H1 (cell line): ENCODE data around the gene GPC6. TPM values are rescaled to one million over a fixed set of nuclear protein-coding genes. Genes with fewer than 3 reads are reported as not detected.

Experiments
- CTCF ChIA-PET: fragments of 300-600 bp; sonication (Branson Sonifier 250); formaldehyde crosslinking; loops from one replicate; lab custom pipeline; 2021; ENCODE audit not compliant: partially characterized antibody; lab: Charles Lee
- POLR2A ChIA-PET: fragments of 300-600 bp; sonication (Branson Sonifier 250); formaldehyde crosslinking; loops from one replicate; lab custom pipeline; 2021; ENCODE audit warnings: inconsistent platforms; ENCODE audit not compliant: partially characterized antibody; lab: Charles Lee
- DNase-seq, 2 experiments: peaks; one replicate each; pipeline versions ENCODE4 v3.0.0 to v3.0.0-alpha.2; 2010 to 2022; ENCODE audit warnings: low spot score in 2 of 2, low read depth in 1 of 2, mixed read lengths in 1 of 2
- FAIRE-seq: peaks from 2 replicates; lab custom pipeline; 2011; peaks lifted over from hg19 to GRCh38; lab: Jason Lieb, UNC
- H2AFZ ChIP-seq: 2 replicates; pipeline ENCODE4 v1.8.1; 2012; ENCODE audit warnings: low read length, inconsistent platforms
- H2AK5ac ChIP-seq: 2 replicates; pipeline ENCODE4 v1.6.1; 2013; ENCODE audit warnings: low read depth, low read length
- H2BK120ac ChIP-seq: replicated peaks from 2 replicates; pipeline ENCODE3; 2013; ENCODE audit warnings: low read depth, low read length, inconsistent platforms
- H2BK12ac ChIP-seq: 2 replicates; pipeline ENCODE4 v1.6.1; 2013; ENCODE audit warnings: low read depth, low read length
- H2BK15ac ChIP-seq: 2 replicates; pipeline ENCODE4 v1.6.1; 2013; ENCODE audit warnings: low read length
- H2BK20ac ChIP-seq: 2 replicates; pipeline ENCODE4 v1.6.1; 2013; ENCODE audit warnings: low read length
- H2BK5ac ChIP-seq: 2 replicates; pipeline ENCODE4 v1.6.1; 2013; ENCODE audit warnings: low read depth, low read length
- H3K14ac ChIP-seq: 2 replicates; pipeline ENCODE4 v1.6.1; 2013; ENCODE audit warnings: inconsistent platforms; ENCODE audit not compliant: insufficient read length
- H3K18ac ChIP-seq: 2 replicates; pipeline ENCODE4 v1.6.1; 2013; ENCODE audit warnings: low read length; ENCODE audit errors: extremely low read depth
- H3K23ac ChIP-seq: 2 replicates; pipeline ENCODE4 v1.6.1; 2013; ENCODE audit warnings: inconsistent platforms; ENCODE audit not compliant: insufficient read length
- H3K23me2 ChIP-seq: 2 replicates; pipeline ENCODE4 v1.6.1; 2013; ENCODE audit warnings: low read depth, low read length
- H3K27ac ChIP-seq: 2 replicates; pipeline ENCODE4 v1.6.1; 2011; ENCODE audit warnings: low read depth, low read length, inconsistent platforms
- H3K27me3 ChIP-seq, 4 experiments: replicated peaks in 1 of 4; 1 replicate in 1 of 4; 2 replicates in 3 of 4; pipeline versions ENCODE4 v1.6.1 to v1.8.1; 2011 to 2013; ENCODE audit warnings: low read length in 3 of 4, mild to moderate bottlenecking in 3 of 4, inconsistent platforms in 2 of 4, mixed read lengths in 2 of 4, moderate library complexity in 1 of 4; ENCODE audit not compliant: control insufficient read depth in 3 of 4, insufficient read depth in 3 of 4; ENCODE audit errors: extremely low read depth in 1 of 4
- H3K36me3 ChIP-seq, 4 experiments: 2 replicates each; pipeline versions ENCODE4 v1.6.1 to v1.8.1; 2011 to 2013; ENCODE audit warnings: mild to moderate bottlenecking in 4 of 4, low read length in 3 of 4, moderate library complexity in 2 of 4, control low read depth in 1 of 4, inconsistent platforms in 1 of 4; ENCODE audit not compliant: insufficient read depth in 4 of 4, control insufficient read depth in 2 of 4
- H3K4ac ChIP-seq: replicated peaks from 2 replicates; pipeline ENCODE3; 2013; ENCODE audit warnings: low read length, low read depth, mixed read lengths, inconsistent platforms; ENCODE audit not compliant: insufficient read length
- H3K4me1 ChIP-seq, 4 experiments: replicated peaks in 1 of 4; 1 replicate in 1 of 4; 2 replicates in 3 of 4; pipeline versions ENCODE4 v1.6.1 to v1.8.1; 2011 to 2013; ENCODE audit warnings: low read length in 3 of 4, inconsistent platforms in 2 of 4, mixed read lengths in 1 of 4; ENCODE audit not compliant: insufficient read depth in 4 of 4, control insufficient read depth in 3 of 4
- H3K4me2 ChIP-seq, 2 experiments: 2 replicates each; pipeline versions ENCODE4 v1.6.1 to v1.8.1; 2011 to 2013; ENCODE audit warnings: low read depth in 2 of 2, low read length in 2 of 2, control low read depth in 1 of 2, inconsistent platforms in 1 of 2, mild to moderate bottlenecking in 1 of 2; ENCODE audit not compliant: insufficient read depth in 1 of 2
- H3K4me3 ChIP-seq, 4 experiments: fragments of 200-600, 300-600 bp in 1 of 4; sonication (generic), shearing (Covaris generic), sonication (Bioruptor Twin) in 1 of 4; 2 replicates each; pipeline versions ENCODE4 v1.5.1 to v1.8.1; 2011 to 2016; ENCODE audit warnings: low read length in 4 of 4, low read depth in 3 of 4, control low read depth in 2 of 4, inconsistent platforms in 2 of 4, mild to moderate bottlenecking in 2 of 4, mixed read lengths in 1 of 4, moderate library complexity in 1 of 4; ENCODE audit not compliant: insufficient read depth in 2 of 4; ENCODE audit errors: extremely low read depth in 1 of 4
- H3K56ac ChIP-seq: replicated peaks from 2 replicates; pipeline ENCODE3; 2013; ENCODE audit warnings: low read depth, mild to moderate bottlenecking, mixed read lengths, low read length, inconsistent platforms; ENCODE audit not compliant: insufficient read length
- H3K79me1 ChIP-seq: 2 replicates; pipeline ENCODE4 v1.6.1; 2013; ENCODE audit warnings: low read depth, low read length, control low read depth
- H3K79me2 ChIP-seq, 2 experiments: 2 replicates each; pipeline versions ENCODE4 v1.6.1 to v1.8.1; 2012 to 2013; ENCODE audit warnings: low read length in 2 of 2, mild to moderate bottlenecking in 2 of 2, inconsistent platforms in 1 of 2; ENCODE audit not compliant: insufficient read depth in 2 of 2, control insufficient read depth in 1 of 2
- H3K9ac ChIP-seq, 4 experiments: replicated peaks in 1 of 4; 1 replicate in 1 of 4; 2 replicates in 3 of 4; pipeline versions ENCODE4 v1.6.1 to v1.8.1; 2011 to 2013; ENCODE audit warnings: low read depth in 3 of 4, low read length in 3 of 4, control low read depth in 2 of 4, mild to moderate bottlenecking in 2 of 4, moderate library complexity in 2 of 4, inconsistent platforms in 1 of 4; ENCODE audit errors: extremely low read depth in 1 of 4
- H3K9me3 ChIP-seq, 2 experiments: 2 replicates each; pipeline versions ENCODE4 v1.6.1 to v1.8.1; 2012 to 2013; ENCODE audit warnings: mild to moderate bottlenecking in 2 of 2, moderate library complexity in 2 of 2, control low read depth in 1 of 2, inconsistent platforms in 1 of 2, low read depth in 1 of 2, low read length in 1 of 2, mixed read lengths in 1 of 2; ENCODE audit not compliant: insufficient read depth in 2 of 2
- H4K20me1 ChIP-seq, 2 experiments: replicated peaks in 1 of 2; 2 replicates each; pipeline versions ENCODE3 to v1.8.1; 2011 to 2013; ENCODE audit warnings: inconsistent platforms in 2 of 2, low read length in 2 of 2, mild to moderate bottlenecking in 1 of 2; ENCODE audit not compliant: insufficient read depth in 2 of 2, control insufficient read depth in 1 of 2
- H4K5ac ChIP-seq: 2 replicates; pipeline ENCODE4 v1.6.1; 2013; ENCODE audit warnings: low read length, low read depth, mixed read lengths, inconsistent platforms; ENCODE audit not compliant: insufficient read length
- H4K8ac ChIP-seq: 2 replicates; pipeline ENCODE4 v1.8.0; 2013; ENCODE audit warnings: mild to moderate bottlenecking, moderate library complexity, low read length, inconsistent platforms; ENCODE audit not compliant: insufficient read depth; ENCODE audit errors: extremely low read depth
- H4K91ac ChIP-seq: replicated peaks from 2 replicates; pipeline ENCODE3; 2013; ENCODE audit warnings: low read length, mixed read lengths, inconsistent platforms; ENCODE audit not compliant: insufficient read length
- ATF2 ChIP-seq: IDR thresholded peaks from 2 replicates; pipeline ENCODE4 v1.6.1; 2012; ENCODE audit warnings: low read length, inconsistent platforms
- BCL11A ChIP-seq, 2 experiments: IDR thresholded peaks; one replicate each; pipeline ENCODE4 v1.6.1; 2011; ENCODE audit warnings: low read depth in 2 of 2, low read length in 2 of 2, mild to moderate bottlenecking in 2 of 2
- E2F6 ChIP-seq: IDR thresholded peaks from 2 replicates; pipeline ENCODE4 v1.6.1; 2012; ENCODE audit warnings: inconsistent platforms
- EZH2 ChIP-seq: fragments of 200-600 bp; sonication (generic); IDR thresholded peaks from 2 replicates; pipeline ENCODE4 v1.7.1; 2012; ENCODE audit warnings: low read depth, mild to moderate bottlenecking, moderate library complexity, low read length, inconsistent platforms; ENCODE audit not compliant: severe bottlenecking
- HDAC2 ChIP-seq, 2 experiments: fragments of 300-600 bp in 1 of 2; sonication (generic) in 1 of 2; IDR thresholded peaks; 2 replicates each; pipeline ENCODE4 v1.6.1; 2011 to 2012; ENCODE audit warnings: low read depth in 2 of 2, low read length in 2 of 2, mild to moderate bottlenecking in 2 of 2, moderate library complexity in 2 of 2, borderline replicate concordance in 1 of 2, inconsistent platforms in 1 of 2
- JUND ChIP-seq: IDR thresholded peaks from 2 replicates; pipeline ENCODE4 v1.6.1; 2011; ENCODE audit warnings: mild to moderate bottlenecking, improper control_type of control experiment, low read length
- POLR2AphosphoS5 ChIP-seq: IDR thresholded peaks from 2 replicates; pipeline ENCODE4 v1.6.1; 2011; ENCODE audit warnings: low read depth, low read length
- POU5F1 ChIP-seq: IDR thresholded peaks from 2 replicates; pipeline ENCODE4 v1.6.1; 2011; ENCODE audit warnings: low read depth, mild to moderate bottlenecking, low read length, moderate library complexity
- RFX5 ChIP-seq: IDR thresholded peaks from 2 replicates; pipeline ENCODE4 v1.6.1; 2011; ENCODE audit warnings: low read depth, low read length, improper control_type of control experiment, borderline replicate concordance
- RNF2 ChIP-seq: fragments of 200-900, 300-1000 bp; sonication (generic); IDR thresholded peaks from 2 replicates; pipeline ENCODE4 v1.7.1; 2016; ENCODE audit warnings: borderline replicate concordance, low read depth, mild to moderate bottlenecking, antibody characterized with exemption, low read length; ENCODE audit not compliant: poor library complexity, severe bottlenecking; ENCODE audit errors: missing control alignments
- SP1 ChIP-seq: IDR thresholded peaks from 2 replicates; pipeline ENCODE4 v1.6.1; 2011; ENCODE audit warnings: low read depth, low read length
- WGBS, 2 experiments: shearing (Covaris generic) in 1 of 2; methylation state at CpG; one replicate each; pipeline versions ENCODE4 v1.1.6 to v1.1.7; 2013 to 2015; ENCODE audit warnings: low lambda C conversion rate in 2 of 2, mixed read lengths in 2 of 2, inconsistent platforms in 1 of 2, low coverage in 1 of 2, missing lambda C conversion rate in 1 of 2; ENCODE audit not compliant: insufficient replicate concordance in 2 of 2, insufficient coverage in 1 of 2, insufficient read length in 1 of 2; ENCODE audit errors: extremely low coverage in 1 of 2, missing lambda C conversion rate in 1 of 2; 5-methylcytosine and 5-hydroxymethylcytosine counted together
- polyA plus RNA-seq, 7 experiments: library from polyadenylated mRNA; depleted of rRNA in 3 of 7; stranded (reverse) in 5 of 7; unstranded in 2 of 7; fragments of >200 nt in 5 of 7; fragments of 200-250 nt in 2 of 7; gene quantifications; 1 replicate in 5 of 7; 2 replicates in 1 of 7; 4 replicates in 1 of 7; pipeline versions ENCODE4 v1.2.1 to v1.2.3, GENCODE V29; 2011 to 2013; ENCODE audit warnings: missing spikeins in 2 of 7, mixed read lengths in 2 of 7
- total RNA-seq: library from RNA; stranded (reverse); fragmentation: NEBNext Ultra II Directional; extraction: Animal tissue kit (Norgen Biotek cat#: 25700); gene quantifications from 2 replicates; pipeline ENCODE4 v1.2.1, GENCODE V29; 2021

Gene GPC6
- total and polyA plus RNA-seq, 2 of the 8 experiments (the other 6 are each of a cell fraction or from before 2014, with no cell fraction given), result 5.4 to 12.0 TPM

GRCh38 chr13:93834051-93834450, 607.4 kb downstream of the GPC6 start:
- H4K5ac ChIP-seq, result no peak overlapping the region
- H2AFZ ChIP-seq, result no peak overlapping the region
- H3K4me1 ChIP-seq, result peaks cover 0 to 1% (median 0%) of the 10 kb centered on the region in 4 experiments; a peak in 1 of 7 replicates
- no peak overlapping the region for H3K4me2 ChIP-seq
- no peaks in the 10 kb centered on the region for H3K9me3 ChIP-seq
- no peaks in the 10 kb centered on the region; the same call in 1 of the 2 replicates for H3K23me2 ChIP-seq
- H3K56ac ChIP-seq, result no peak overlapping the region
- H3K36me3 ChIP-seq, result no peaks in the 10 kb centered on the region
- ChIA-PET CTCF (interaction anchor here (0.6 kb wide), 1 partner anchor 376 kb away, joined by 4 read pairs; no protein-coding TSS in a partner anchor), POLR2A (no interaction called here)
- no peak overlapping the region for H3K9ac ChIP-seq
- H3K79me1 ChIP-seq, result no peaks in the 10 kb centered on the region; the same call in 1 of the 2 replicates
- no peaks in the 10 kb centered on the region for H3K27me3 ChIP-seq
- H3K18ac ChIP-seq, result no peak overlapping the region
- H4K20me1 ChIP-seq, result no peaks in the 10 kb centered on the region
- no peak overlapping the region for H2BK5ac ChIP-seq
- H2BK20ac ChIP-seq, result no peak overlapping the region
- H2BK120ac ChIP-seq, result no peak overlapping the region
- no peak overlapping the region for H3K4ac ChIP-seq
- no peak for DNase-seq
- H3K27ac ChIP-seq, result no peak overlapping the region
- no peak overlapping the region for H2BK12ac ChIP-seq
- 92% methylated on average over 3 of the region's 3 CpGs; no CpG with 5 or more reads in 1 of the 2 experiments for WGBS, 2 experiments
- no peak for FAIRE-seq
- no peak overlapping the region for H4K8ac ChIP-seq
- H3K79me2 ChIP-seq, result no peaks in the 10 kb centered on the region
- H3K14ac ChIP-seq, result no peak overlapping the region
- no peak overlapping the region for H4K91ac ChIP-seq
- no peak overlapping the region for H3K23ac ChIP-seq
- no peak overlapping the region for H3K4me3 ChIP-seq
- no peak overlapping the region for H2BK15ac ChIP-seq
- H2AK5ac ChIP-seq, result no peak overlapping the region
- TF ChIP-seq HDAC2 (IDR thresholded peaks at IDR 0.05; ENCODE audit: borderline replicate concordance in 1 of 2, low read depth in 2 of 2, low read length in 2 of 2) (no peak), EZH2 (no peak), JUND (no peak), BCL11A (IDR thresholded peaks at IDR 0.05; ENCODE audit: low read depth in 2 of 2, low read length in 2 of 2) (no peak), SP1 (no peak), POU5F1 (no peak), RFX5 (no peak), POLR2AphosphoS5 (no peak), ATF2 (no peak), E2F6 (no peak), RNF2 (no peak)
